Measurements from ENCODE around the gene VEGFC.

VEGFC gene

GRCh38 chr4:176635372-176636261 is 157.1 kb downstream of the VEGFC start:
- TF ChIP-seq ARNT (IDR thresholded peaks at IDR 0.05) (no peak), BHLHE40 (IDR thresholded peaks at IDR 0.05; ENCODE audit: borderline replicate concordance) (no peak), FOXM1 (IDR thresholded peaks at IDR 0.05; ENCODE audit: borderline replicate concordance) (no peak), SP1 (IDR thresholded peaks at IDR 0.05) (no peak), HDGF (IDR thresholded peaks at IDR 0.05; ENCODE audit: borderline replicate concordance) (no peak), FOXK2 (IDR thresholded peaks at IDR 0.05) (no peak), CTBP1 (IDR thresholded peaks at IDR 0.05; ENCODE audit: borderline replicate concordance) (no peak), LEF1 (IDR thresholded peaks at IDR 0.05; ENCODE audit: borderline replicate concordance) (no peak), TARDBP (IDR thresholded peaks at IDR 0.05) (no peak), PKNOX1 (IDR thresholded peaks at IDR 0.05) (no peak), L3MBTL2 (conservative IDR thresholded peaks at IDR 0.05) (no peak), ELF4 (IDR thresholded peaks at IDR 0.05) (no peak), FOXA1 (IDR thresholded peaks at IDR 0.05) (no peak), NFRKB (IDR thresholded peaks at IDR 0.05) (no peak)
- ChIA-PET CTCF (no interaction called here), POLR2A (no interaction called here)
- peak; percentile 16 for DNase-seq (ENCODE audit: extremely low spot score)
